HCT116 (cell line): Measurements from ENCODE around the gene IGFBP7. TPM values are rescaled to one million over a fixed set of nuclear protein-coding genes. Genes with fewer than 3 reads are reported as not detected.

Source experiments
- ATAC-seq: fragments of 200-7000 bp; cut with Tn5 transposase; 2 replicates; pipeline ENCODE4 v1.9.1; 2020; ENCODE audit warnings: mild to moderate bottlenecking, moderate library complexity
- BruUV-seq: library from RNA; stranded (reverse); fragments of 400-500 nt; replicated peaks from 2 replicates; lab custom pipeline; 2021; lab: Mats Ljungman, UMichigan
- CTCF ChIA-PET: fragments of 300-600 bp; sonication (Branson Sonifier 250); formaldehyde crosslinking; loops from one replicate; lab custom pipeline; 2021; ENCODE audit warnings: antibody characterized with exemption; lab: Charles Lee
- POLR2A ChIA-PET: fragments of 300-600, 350-600 bp; sonication (Branson Sonifier 250); formaldehyde crosslinking; loops from one replicate; lab custom pipeline; 2021; ENCODE audit warnings: antibody characterized with exemption; lab: Charles Lee
- RAD21 ChIA-PET, 2 experiments: fragments of 300-600 bp; sonication (Branson Sonifier 250); formaldehyde crosslinking; loops; one replicate each; lab custom pipeline; 2023; ENCODE audit warnings: low total read pairs in 2 of 2; ENCODE audit not compliant: uncharacterized antibody in 2 of 2, unreplicated experiment in 2 of 2, low non-redundant PET in 1 of 2; lab: Charles Lee
- DNase-seq: peaks from one replicate; pipeline ENCODE4 v3.0.0-alpha.2; 2010; ENCODE audit warnings: low read depth, low spot score
- H2AFZ ChIP-seq: fragments of 200-600 bp; shearing (Covaris generic), sonication (generic); 2 replicates; pipeline ENCODE4 v1.6.1; 2017; ENCODE audit warnings: low read depth, mixed run types, mixed read lengths, antibody characterized with exemption, low read length; ENCODE audit not compliant: poor library complexity, severe bottlenecking
- H3K27ac ChIP-seq: 2 replicates; pipeline ENCODE4 v1.5.1; 2012; ENCODE audit warnings: low read depth, low read length
- H3K27me3 ChIP-seq: fragments of 200-600 bp; sonication (generic); 2 replicates; pipeline ENCODE4 v1.6.1; 2016; ENCODE audit warnings: mixed run types, low read length, mixed read lengths; ENCODE audit not compliant: insufficient read depth
- H3K36me3 ChIP-seq, 2 experiments: fragments of 200-500 bp in 1 of 2; fragments of 200-600 bp in 1 of 2; sonication (Bioruptor generic) in 1 of 2; sonication (generic) in 1 of 2; 2 replicates each; pipeline versions ENCODE4 v1.5.1 to v1.6.1; 2014 to 2016; ENCODE audit warnings: low read length in 2 of 2, inconsistent platforms in 1 of 2, mixed read lengths in 1 of 2, mixed run types in 1 of 2; ENCODE audit not compliant: insufficient read depth in 2 of 2, control insufficient read depth in 1 of 2
- H3K4me1 ChIP-seq, 2 experiments: fragments of 200-600 bp in 1 of 2; sonication (generic) in 1 of 2; 2 replicates each; pipeline versions ENCODE4 v1.5.1 to v1.6.1; 2012 to 2017; ENCODE audit warnings: low read length in 2 of 2, inconsistent platforms in 1 of 2, mild to moderate bottlenecking in 1 of 2, mixed read lengths in 1 of 2, mixed run types in 1 of 2, moderate library complexity in 1 of 2; ENCODE audit not compliant: insufficient read depth in 2 of 2, control insufficient read depth in 1 of 2
- H3K4me2 ChIP-seq: fragments of 200-600 bp; sonication (generic); 2 replicates; pipeline ENCODE4 v1.6.1; 2017; ENCODE audit warnings: mixed run types, low read length, mixed read lengths
- H3K4me3 ChIP-seq, 2 experiments: fragments of 200-600 bp in 1 of 2; sonication (generic) in 1 of 2; replicated peaks in 1 of 2; 2 replicates each; pipeline ENCODE4 v1.5.1; 2011 to 2016; ENCODE audit warnings: low read length in 2 of 2, control low read depth in 1 of 2, low read depth in 1 of 2, mild to moderate bottlenecking in 1 of 2, mixed read lengths in 1 of 2, mixed run types in 1 of 2
- H3K79me2 ChIP-seq: fragments of 200-600 bp; sonication (generic); 2 replicates; pipeline ENCODE4 v1.6.1; 2017; ENCODE audit warnings: mild to moderate bottlenecking, mixed run types, low read length, moderate library complexity, mixed read lengths; ENCODE audit not compliant: insufficient read depth
- H3K9ac ChIP-seq: fragments of 200-600 bp; sonication (generic); 2 replicates; pipeline ENCODE4 v1.6.1; 2016; ENCODE audit warnings: low read length, mixed read lengths
- H3K9me2 ChIP-seq: fragments of 200-600 bp; sonication (generic), shearing (Covaris generic); 2 replicates; pipeline ENCODE4 v1.6.1; 2017; ENCODE audit warnings: mixed run types, mild to moderate bottlenecking, moderate library complexity; ENCODE audit not compliant: insufficient read depth
- H3K9me3 ChIP-seq, 2 experiments: fragments of 200-500 bp in 1 of 2; fragments of 200-600 bp in 1 of 2; sonication (Bioruptor generic) in 1 of 2; sonication (generic) in 1 of 2; 2 replicates each; pipeline ENCODE4 v1.6.1; 2014 to 2017; ENCODE audit warnings: low read length in 2 of 2, mixed read lengths in 2 of 2, inconsistent platforms in 1 of 2, low read depth in 1 of 2, mild to moderate bottlenecking in 1 of 2, mixed run types in 1 of 2, moderate library complexity in 1 of 2; ENCODE audit not compliant: control insufficient read depth in 1 of 2, insufficient read depth in 1 of 2
- H4K20me1 ChIP-seq: fragments of 200-600 bp; sonication (generic), shearing (Covaris generic); 2 replicates; pipeline ENCODE4 v1.6.1; 2017; ENCODE audit warnings: mixed run types, mild to moderate bottlenecking, moderate library complexity; ENCODE audit not compliant: insufficient read depth
- CBX3 ChIP-seq: IDR thresholded peaks from 2 replicates; pipeline ENCODE4 v1.6.1; 2012; ENCODE audit warnings: low read depth
- CEBPB ChIP-seq: IDR thresholded peaks from 2 replicates; pipeline ENCODE4 v1.6.1; 2012; ENCODE audit warnings: low read depth
- EGR1 ChIP-seq: IDR thresholded peaks from 2 replicates; pipeline ENCODE4 v1.6.1; 2012; ENCODE audit warnings: low read depth
- ELF1 ChIP-seq: IDR thresholded peaks from 2 replicates; pipeline ENCODE4 v1.6.1; 2012; ENCODE audit warnings: low read depth, borderline replicate concordance
- EZH2 ChIP-seq: fragments of 200-600 bp; sonication (generic); IDR thresholded peaks from 2 replicates; pipeline ENCODE4 v1.6.1; 2017; ENCODE audit warnings: antibody characterized with exemption, mixed run types
- EZH2phosphoT487 ChIP-seq: fragments of 200-600 bp; IDR thresholded peaks from 2 replicates; pipeline ENCODE4 v1.6.1; 2018; ENCODE audit warnings: antibody characterized with exemption, borderline replicate concordance
- FOSL1 ChIP-seq: IDR thresholded peaks from 2 replicates; pipeline ENCODE4 v1.6.1; 2012; ENCODE audit warnings: low read depth
- JUND ChIP-seq: IDR thresholded peaks from 2 replicates; pipeline ENCODE4 v1.6.1; 2012
- POLR2A ChIP-seq: IDR thresholded peaks from 2 replicates; pipeline ENCODE4 v1.7.0; 2011; ENCODE audit warnings: borderline replicate concordance; ENCODE audit not compliant: insufficient read depth, insufficient read length; ENCODE audit errors: extremely low read depth
- POLR2AphosphoS5 ChIP-seq: IDR thresholded peaks from 2 replicates; pipeline ENCODE4 v1.6.1; 2011; ENCODE audit warnings: mild to moderate bottlenecking, low read depth, low read length, moderate library complexity
- RAD21 ChIP-seq: IDR thresholded peaks from 2 replicates; pipeline ENCODE4 v1.6.1; 2012; ENCODE audit warnings: low read depth, mild to moderate bottlenecking
- SIN3A ChIP-seq: IDR thresholded peaks from 2 replicates; pipeline ENCODE4 v1.6.1; 2012; ENCODE audit warnings: low read depth
- SP1 ChIP-seq: IDR thresholded peaks from 2 replicates; pipeline ENCODE4 v1.6.1; 2012; ENCODE audit warnings: low read depth
- SRF ChIP-seq: IDR thresholded peaks from 2 replicates; pipeline ENCODE4 v1.6.1; 2012; ENCODE audit warnings: low read depth
- TCF7L2 ChIP-seq: IDR thresholded peaks from 2 replicates; pipeline ENCODE4 v1.7.0; 2011; ENCODE audit warnings: borderline replicate concordance, inconsistent platforms; ENCODE audit not compliant: insufficient read depth, insufficient read length; ENCODE audit errors: extremely low read depth
- YY1 ChIP-seq: IDR thresholded peaks from 2 replicates; pipeline ENCODE4 v1.6.1; 2011; ENCODE audit warnings: low read length, low read depth, moderate library complexity, mild to moderate bottlenecking; ENCODE audit not compliant: insufficient replicate concordance; ENCODE audit errors: extremely low read depth
- ZFX ChIP-seq: fragments of 450-650 bp; IDR thresholded peaks from 2 replicates; pipeline ENCODE4 v1.6.1; 2017
- ZNF274 ChIP-seq: fragments of 200-500 bp; sonication (Bioruptor generic); IDR thresholded peaks from 2 replicates; pipeline ENCODE4 v1.6.1; 2014; ENCODE audit warnings: mild to moderate bottlenecking, low read depth, low read length, inconsistent platforms
- intact Hi-C: fragments of 100-400 bp; cut with micrococcal nuclease; formaldehyde crosslinking; loops from 2 replicates; pipeline ENCODE4 v1.10.0; 2022
- total RNA-seq: library from RNA; stranded (reverse); gene quantifications from one replicate; pipeline ENCODE4 v1.2.1, GENCODE V29; 2021; ENCODE audit not compliant: unreplicated experiment
- TF ChIP-seq, protein P1 (sequence below): IDR thresholded peaks from 2 replicates; pipeline ENCODE4 v1.6.1; 2012
- TF ChIP-seq, protein P2 (sequence below): IDR thresholded peaks from 2 replicates; pipeline ENCODE4 v1.6.1; 2011; ENCODE audit warnings: mild to moderate bottlenecking, low read length, moderate library complexity; ENCODE audit not compliant: insufficient replicate concordance; ENCODE audit errors: extremely low read depth

IGFBP7 gene
- total RNA-seq, 1 experiment from 2014 or later, result 0.91 TPM

DNA sequence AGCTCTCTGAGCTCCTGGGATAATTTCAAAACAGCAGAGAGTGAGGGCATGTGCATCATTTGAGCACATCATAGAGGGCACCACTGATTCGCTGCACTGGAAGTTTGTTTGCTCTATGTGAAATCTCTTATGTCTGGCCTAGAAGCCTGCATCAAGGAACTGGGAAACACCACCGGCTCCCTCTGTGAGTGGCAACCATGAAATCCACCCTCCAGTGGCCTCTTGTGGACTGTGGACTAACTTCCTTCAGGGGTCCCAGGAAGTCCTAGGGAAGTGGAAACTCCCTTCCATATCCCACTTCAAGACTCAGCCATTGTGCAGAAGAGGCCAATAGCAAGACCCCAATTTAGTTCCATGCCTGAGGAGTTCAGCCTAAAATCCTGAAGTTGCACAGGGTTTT lies 48.0 kb upstream of the IGFBP7 start (continued):
- TF ChIP-seq EZH2phosphoT487, result no peak
- no peak for TF ChIP-seq ZFX
- TF ChIP-seq SRF, result no peak
- no peak for TF ChIP-seq ELF1
- TF ChIP-seq YY1, result no peak
- no peak for TF ChIP-seq SIN3A
- TF ChIP-seq POLR2AphosphoS5, result no peak
- no peak for TF ChIP-seq JUND
- no peak for TF ChIP-seq SP1
- no peak for TF ChIP-seq ZNF274

DNA sequence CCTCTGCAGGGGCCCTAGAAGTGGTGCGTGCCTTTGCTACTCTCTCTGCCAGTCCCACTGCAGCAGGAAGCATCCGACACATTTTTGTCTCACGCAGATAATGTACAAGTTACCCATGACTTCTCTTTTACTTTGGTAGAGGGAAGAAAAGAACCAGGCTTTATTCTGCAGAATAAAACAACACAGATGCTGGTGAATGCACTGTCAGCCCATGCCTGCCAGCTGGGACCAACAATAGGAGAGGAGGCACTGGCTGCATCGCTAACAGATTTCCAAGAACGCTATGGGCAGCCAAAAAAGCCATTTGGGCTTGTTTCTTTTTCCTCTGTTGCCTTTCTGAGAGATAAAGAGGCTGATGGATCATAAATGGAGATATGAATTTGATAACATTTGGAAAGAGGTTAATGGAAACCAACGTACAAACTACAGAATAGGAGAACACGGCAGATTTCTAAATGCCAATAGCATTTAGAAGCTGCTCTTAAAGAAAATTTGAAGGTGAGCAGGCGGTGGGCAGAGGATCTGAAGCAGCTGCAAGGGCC lies 47.5 kb upstream of the IGFBP7 start:
- Histone ChIP-seq H3K79me2 (no peaks in the 10 kb centered on the region), H3K9ac (no peak overlapping the region), H3K4me1 (no peaks in the 10 kb centered on the region), H3K27ac (no peak overlapping the region), H3K27me3 (peaks cover 37% of the 10 kb centered on the region), H3K36me3 (no peaks in the 10 kb centered on the region), H3K4me3 (no peak overlapping the region), H4K20me1 (no peaks in the 10 kb centered on the region), H3K9me2 (no peaks in the 10 kb centered on the region), H2AFZ (no peak overlapping the region), H3K9me3 (no peaks in the 10 kb centered on the region), H3K4me2 (no peak overlapping the region)
- RAD21 ChIA-PET, result no interaction called here
- CTCF ChIA-PET, result no interaction called here
- POLR2A ChIA-PET, result no interaction called here
- intact Hi-C loops, result no loop called here
- no TSS peak for BruUV-seq
- DNase-seq, result no peak
- ATAC-seq, result no peak
- no peak for TF ChIP-seq CEBPB
- TF ChIP-seq SIN3A, result no peak
- no peak for TF ChIP-seq ZNF274
- no peak for TF ChIP-seq FOSL1
- TF ChIP-seq, protein P1, sequence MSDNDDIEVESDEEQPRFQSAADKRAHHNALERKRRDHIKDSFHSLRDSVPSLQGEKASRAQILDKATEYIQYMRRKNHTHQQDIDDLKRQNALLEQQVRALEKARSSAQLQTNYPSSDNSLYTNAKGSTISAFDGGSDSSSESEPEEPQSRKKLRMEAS, result no peak
- no peak for TF ChIP-seq EZH2
- TF ChIP-seq EZH2phosphoT487, result no peak
- no peak for TF ChIP-seq EGR1
- no peak for TF ChIP-seq RAD21
- TF ChIP-seq POLR2A, result no peak
- TF ChIP-seq CBX3, result no peak
- TF ChIP-seq SRF, result no peak
- TF ChIP-seq, protein P2, sequence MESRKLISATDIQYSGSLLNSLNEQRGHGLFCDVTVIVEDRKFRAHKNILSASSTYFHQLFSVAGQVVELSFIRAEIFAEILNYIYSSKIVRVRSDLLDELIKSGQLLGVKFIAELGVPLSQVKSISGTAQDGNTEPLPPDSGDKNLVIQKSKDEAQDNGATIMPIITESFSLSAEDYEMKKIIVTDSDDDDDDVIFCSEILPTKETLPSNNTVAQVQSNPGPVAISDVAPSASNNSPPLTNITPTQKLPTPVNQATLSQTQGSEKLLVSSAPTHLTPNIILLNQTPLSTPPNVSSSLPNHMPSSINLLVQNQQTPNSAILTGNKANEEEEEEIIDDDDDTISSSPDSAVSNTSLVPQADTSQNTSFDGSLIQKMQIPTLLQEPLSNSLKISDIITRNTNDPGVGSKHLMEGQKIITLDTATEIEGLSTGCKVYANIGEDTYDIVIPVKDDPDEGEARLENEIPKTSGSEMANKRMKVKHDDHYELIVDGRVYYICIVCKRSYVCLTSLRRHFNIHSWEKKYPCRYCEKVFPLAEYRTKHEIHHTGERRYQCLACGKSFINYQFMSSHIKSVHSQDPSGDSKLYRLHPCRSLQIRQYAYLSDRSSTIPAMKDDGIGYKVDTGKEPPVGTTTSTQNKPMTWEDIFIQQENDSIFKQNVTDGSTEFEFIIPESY, result no peak
- TF ChIP-seq ELF1, result no peak
- no peak for TF ChIP-seq YY1
- no peak for TF ChIP-seq TCF7L2
- no peak for TF ChIP-seq POLR2AphosphoS5
- TF ChIP-seq, all 23 proteins: peak for 0
